ENCODE measurements around the gene SRMS. TPM values are rescaled to one million over a fixed set of nuclear protein-coding genes. Genes with fewer than 3 reads are reported as not detected.

SRMS gene
- polyA plus RNA-seq, 1 donor from 2014 or later: not detected

DNA sequence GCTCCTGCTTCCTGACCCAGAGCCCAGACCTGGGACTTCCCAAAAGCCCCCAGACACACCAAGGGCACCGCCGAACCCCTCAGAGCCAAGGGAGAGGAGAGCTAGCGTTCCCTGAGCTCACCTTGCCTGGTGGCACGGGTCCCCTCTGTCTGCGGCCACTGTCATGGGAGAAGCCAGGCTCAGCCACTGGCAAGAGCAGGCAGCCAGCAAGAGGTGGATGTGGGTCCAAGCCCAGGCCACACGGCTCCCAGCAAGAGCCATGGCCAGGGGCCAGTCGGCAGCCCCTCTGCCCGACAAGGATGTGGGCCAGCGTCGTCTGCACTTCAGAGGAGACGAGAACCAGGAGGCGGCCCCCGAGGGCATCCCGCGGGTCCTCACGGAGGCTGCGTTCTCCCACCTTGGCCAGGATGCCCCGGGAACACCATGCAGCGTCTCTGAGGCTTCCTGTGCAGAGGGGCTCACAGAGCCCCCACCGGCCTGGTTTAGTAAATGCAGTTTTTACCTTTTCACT is 29.1 kb downstream of the SRMS start:
- no peaks in the 10 kb centered on the region for H3K36me3 ChIP-seq (ENCODE audit: insufficient read depth, low read length)
- H3K27me3 ChIP-seq (ENCODE audit: insufficient read depth, low read depth, low read length): no peaks in the 10 kb centered on the region
- H3K9ac ChIP-seq (ENCODE audit: low read length): no peak overlapping the region
- no peaks in the 10 kb centered on the region for H3K9me2 ChIP-seq (ENCODE audit: insufficient read depth, low read length)
- TF ChIP-seq MXI1 (conservative IDR thresholded peaks at IDR 0.05; ENCODE audit: poor library complexity, severe bottlenecking) (no peak), SMC3 (conservative IDR thresholded peaks at IDR 0.05; ENCODE audit: poor library complexity) (no peak), POLR2AphosphoS5 (IDR thresholded peaks at IDR 0.05) (no peak), EP300 (conservative IDR thresholded peaks at IDR 0.05; ENCODE audit: poor library complexity, severe bottlenecking) (no peak), EZH2 (IDR thresholded peaks at IDR 0.05; ENCODE audit: borderline replicate concordance, insufficient read depth, low read length, poor library complexity, severe bottlenecking) (no peak), RAD21 (conservative IDR thresholded peaks at IDR 0.05) (no peak), TAF1 (IDR thresholded peaks at IDR 0.05; ENCODE audit: low read depth) (no peak)
- TF ChIP-seq, protein P1, sequence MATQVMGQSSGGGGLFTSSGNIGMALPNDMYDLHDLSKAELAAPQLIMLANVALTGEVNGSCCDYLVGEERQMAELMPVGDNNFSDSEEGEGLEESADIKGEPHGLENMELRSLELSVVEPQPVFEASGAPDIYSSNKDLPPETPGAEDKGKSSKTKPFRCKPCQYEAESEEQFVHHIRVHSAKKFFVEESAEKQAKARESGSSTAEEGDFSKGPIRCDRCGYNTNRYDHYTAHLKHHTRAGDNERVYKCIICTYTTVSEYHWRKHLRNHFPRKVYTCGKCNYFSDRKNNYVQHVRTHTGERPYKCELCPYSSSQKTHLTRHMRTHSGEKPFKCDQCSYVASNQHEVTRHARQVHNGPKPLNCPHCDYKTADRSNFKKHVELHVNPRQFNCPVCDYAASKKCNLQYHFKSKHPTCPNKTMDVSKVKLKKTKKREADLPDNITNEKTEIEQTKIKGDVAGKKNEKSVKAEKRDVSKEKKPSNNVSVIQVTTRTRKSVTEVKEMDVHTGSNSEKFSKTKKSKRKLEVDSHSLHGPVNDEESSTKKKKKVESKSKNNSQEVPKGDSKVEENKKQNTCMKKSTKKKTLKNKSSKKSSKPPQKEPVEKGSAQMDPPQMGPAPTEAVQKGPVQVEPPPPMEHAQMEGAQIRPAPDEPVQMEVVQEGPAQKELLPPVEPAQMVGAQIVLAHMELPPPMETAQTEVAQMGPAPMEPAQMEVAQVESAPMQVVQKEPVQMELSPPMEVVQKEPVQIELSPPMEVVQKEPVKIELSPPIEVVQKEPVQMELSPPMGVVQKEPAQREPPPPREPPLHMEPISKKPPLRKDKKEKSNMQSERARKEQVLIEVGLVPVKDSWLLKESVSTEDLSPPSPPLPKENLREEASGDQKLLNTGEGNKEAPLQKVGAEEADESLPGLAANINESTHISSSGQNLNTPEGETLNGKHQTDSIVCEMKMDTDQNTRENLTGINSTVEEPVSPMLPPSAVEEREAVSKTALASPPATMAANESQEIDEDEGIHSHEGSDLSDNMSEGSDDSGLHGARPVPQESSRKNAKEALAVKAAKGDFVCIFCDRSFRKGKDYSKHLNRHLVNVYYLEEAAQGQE (IDR thresholded peaks at IDR 0.05; ENCODE audit: borderline replicate concordance): no peak
- TF ChIP-seq, protein P2, sequence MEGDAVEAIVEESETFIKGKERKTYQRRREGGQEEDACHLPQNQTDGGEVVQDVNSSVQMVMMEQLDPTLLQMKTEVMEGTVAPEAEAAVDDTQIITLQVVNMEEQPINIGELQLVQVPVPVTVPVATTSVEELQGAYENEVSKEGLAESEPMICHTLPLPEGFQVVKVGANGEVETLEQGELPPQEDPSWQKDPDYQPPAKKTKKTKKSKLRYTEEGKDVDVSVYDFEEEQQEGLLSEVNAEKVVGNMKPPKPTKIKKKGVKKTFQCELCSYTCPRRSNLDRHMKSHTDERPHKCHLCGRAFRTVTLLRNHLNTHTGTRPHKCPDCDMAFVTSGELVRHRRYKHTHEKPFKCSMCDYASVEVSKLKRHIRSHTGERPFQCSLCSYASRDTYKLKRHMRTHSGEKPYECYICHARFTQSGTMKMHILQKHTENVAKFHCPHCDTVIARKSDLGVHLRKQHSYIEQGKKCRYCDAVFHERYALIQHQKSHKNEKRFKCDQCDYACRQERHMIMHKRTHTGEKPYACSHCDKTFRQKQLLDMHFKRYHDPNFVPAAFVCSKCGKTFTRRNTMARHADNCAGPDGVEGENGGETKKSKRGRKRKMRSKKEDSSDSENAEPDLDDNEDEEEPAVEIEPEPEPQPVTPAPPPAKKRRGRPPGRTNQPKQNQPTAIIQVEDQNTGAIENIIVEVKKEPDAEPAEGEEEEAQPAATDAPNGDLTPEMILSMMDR (IDR thresholded peaks at IDR 0.05; ENCODE audit: poor library complexity, severe bottlenecking): no peak
- no peak overlapping the region for H3K4me3 ChIP-seq (ENCODE audit: low read length)
- no peak overlapping the region for H2AFZ ChIP-seq (ENCODE audit: low read depth, low read length)
- no peak overlapping the region for H3K4me2 ChIP-seq (ENCODE audit: low read length)
- H3K79me2 ChIP-seq (replicated peaks; ENCODE audit: insufficient read depth, low read length): peaks cover 17% of the 10 kb centered on the region
- no peak overlapping the region for H3K27ac ChIP-seq (ENCODE audit: low read length)
- H3F3A ChIP-seq (ENCODE audit: insufficient read depth, low read length, poor library complexity, severe bottlenecking): no peaks in the 10 kb centered on the region
- H3K9me3 ChIP-seq (ENCODE audit: low read length): no peaks in the 10 kb centered on the region
- H4K20me1 ChIP-seq (ENCODE audit: insufficient read depth): peaks cover 9% of the 10 kb centered on the region

DNA sequence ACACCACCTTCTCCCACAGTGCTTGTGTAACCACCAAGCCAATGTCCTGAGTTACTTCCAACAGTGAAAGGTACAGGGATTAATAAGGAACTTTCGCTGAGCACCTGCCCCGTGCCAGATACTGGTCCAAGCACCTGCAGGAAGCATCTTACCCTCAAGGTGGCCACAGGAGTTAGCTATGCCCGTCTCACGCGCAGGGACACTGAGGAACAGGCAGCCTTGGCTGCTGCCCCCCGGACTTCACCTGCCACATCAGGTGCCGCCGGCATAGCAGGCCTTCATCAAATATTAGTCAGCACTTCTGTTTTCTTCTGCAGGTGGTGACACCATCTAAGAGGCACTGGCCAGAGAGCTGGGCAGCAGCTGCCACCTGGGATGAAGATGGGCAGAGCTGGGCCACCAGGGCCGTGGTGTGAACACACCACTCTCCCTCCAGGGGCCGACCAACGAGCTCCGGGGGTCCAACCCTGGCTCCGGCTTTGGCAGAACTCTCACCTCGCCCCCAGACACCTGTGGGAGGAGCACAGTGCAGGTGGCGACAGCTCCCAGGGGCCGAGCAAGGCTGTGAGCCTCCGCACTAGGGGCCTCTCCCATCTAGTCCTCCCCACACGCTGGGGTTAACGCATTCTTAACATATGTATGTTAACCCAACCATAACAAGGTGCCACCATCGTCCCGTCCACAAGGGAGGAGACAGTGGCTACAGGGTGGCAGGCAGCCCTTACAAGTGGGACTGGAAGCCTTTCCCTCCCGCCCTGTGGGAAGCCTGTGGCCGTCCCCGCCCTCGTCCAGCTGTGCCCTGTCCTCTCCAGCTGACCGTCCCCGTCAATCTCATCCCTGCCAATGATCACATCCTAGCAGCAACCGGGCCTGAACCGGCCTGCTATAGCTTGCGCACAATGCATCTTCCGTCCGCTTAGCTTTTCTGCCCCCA is 29.9 kb downstream of the SRMS start:
- Histone ChIP-seq H3K79me2 (replicated peaks; ENCODE audit: insufficient read depth, low read length) (peaks cover 15% of the 10 kb centered on the region), H3K36me3 (ENCODE audit: insufficient read depth, low read length) (no peaks in the 10 kb centered on the region), H3K9ac (ENCODE audit: low read length) (no peak overlapping the region), H4K20me1 (ENCODE audit: insufficient read depth) (peaks cover 7% of the 10 kb centered on the region), H3K9me2 (ENCODE audit: insufficient read depth, low read length) (no peaks in the 10 kb centered on the region), H3F3A (ENCODE audit: insufficient read depth, low read length, poor library complexity, severe bottlenecking) (no peaks in the 10 kb centered on the region), H3K9me3 (ENCODE audit: low read length) (no peaks in the 10 kb centered on the region), H2AFZ (ENCODE audit: low read depth, low read length) (no peak overlapping the region), H3K27ac (ENCODE audit: low read length) (no peak overlapping the region), H3K27me3 (ENCODE audit: insufficient read depth, low read depth, low read length) (no peaks in the 10 kb centered on the region), H3K4me3 (ENCODE audit: low read length) (no peak overlapping the region), H3K4me2 (ENCODE audit: low read length) (no peak overlapping the region)
- TF ChIP-seq SMC3 (conservative IDR thresholded peaks at IDR 0.05; ENCODE audit: poor library complexity): no peak
- TF ChIP-seq, protein P1 (IDR thresholded peaks at IDR 0.05; ENCODE audit: borderline replicate concordance): no peak
- no peak for TF ChIP-seq EP300 (conservative IDR thresholded peaks at IDR 0.05; ENCODE audit: poor library complexity, severe bottlenecking)
- TF ChIP-seq, protein P2 (IDR thresholded peaks at IDR 0.05; ENCODE audit: poor library complexity, severe bottlenecking): no peak
- TF ChIP-seq TAF1 (IDR thresholded peaks at IDR 0.05; ENCODE audit: low read depth): no peak
- TF ChIP-seq POLR2AphosphoS5 (IDR thresholded peaks at IDR 0.05): no peak
- no peak for TF ChIP-seq EZH2 (IDR thresholded peaks at IDR 0.05; ENCODE audit: borderline replicate concordance, insufficient read depth, low read length, poor library complexity, severe bottlenecking)
- TF ChIP-seq RAD21 (conservative IDR thresholded peaks at IDR 0.05): no peak
- TF ChIP-seq MXI1 (conservative IDR thresholded peaks at IDR 0.05; ENCODE audit: poor library complexity, severe bottlenecking): no peak

All from neural cell (in vitro differentiated cells).